Measurements from ENCODE around the gene GREB1L.
"Not testable (repeated sequence)": the region's sequence is repeated elsewhere in the genome, so short reads cannot be mapped to it uniquely, and the experiment has no call there.

Gene GREB1L

DNA sequence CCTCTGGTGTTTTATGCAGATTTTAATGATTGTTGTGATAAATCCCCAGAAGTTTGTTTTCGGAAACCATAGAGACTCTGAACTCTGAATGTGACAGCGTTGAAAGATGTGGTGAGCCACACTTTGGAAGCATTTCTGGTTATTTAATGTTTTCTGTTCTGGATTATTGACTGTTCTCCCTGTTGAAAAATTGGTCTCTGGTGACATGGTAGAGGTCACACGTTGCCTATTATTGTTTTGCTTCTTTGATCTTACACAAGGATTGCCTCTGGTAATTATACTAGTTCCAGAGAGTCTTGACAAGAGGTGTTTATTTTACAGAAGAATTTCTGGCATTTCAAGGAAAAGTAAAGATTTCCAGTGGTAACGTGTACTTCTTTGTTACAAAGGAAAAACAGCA lies 127.1 kb downstream of the GREB1L start:
- DNase-seq (ENCODE audit: low spot score) = no peak

DNA sequence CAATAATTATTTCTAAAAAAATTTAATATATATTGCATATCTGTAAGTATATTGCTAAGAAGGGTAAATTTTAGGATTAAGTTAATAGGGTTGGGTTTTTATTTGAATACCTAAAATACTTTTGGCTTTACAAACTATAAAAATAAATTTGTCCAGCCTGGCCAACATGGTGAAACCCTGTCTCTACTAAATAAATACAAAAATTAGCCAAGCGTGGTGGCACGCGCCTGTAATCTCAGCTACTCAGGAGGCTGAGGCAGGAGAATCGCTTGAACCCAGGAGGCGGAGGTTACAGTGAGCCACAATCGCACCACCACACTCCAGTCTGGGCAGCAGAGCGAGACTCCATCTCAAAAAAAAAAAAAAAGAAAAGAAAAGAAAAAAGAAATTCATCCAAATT lies 127.6 kb downstream of the GREB1L start:
- not testable (repeated sequence) for DNase-seq (ENCODE audit: low spot score)

DNA sequence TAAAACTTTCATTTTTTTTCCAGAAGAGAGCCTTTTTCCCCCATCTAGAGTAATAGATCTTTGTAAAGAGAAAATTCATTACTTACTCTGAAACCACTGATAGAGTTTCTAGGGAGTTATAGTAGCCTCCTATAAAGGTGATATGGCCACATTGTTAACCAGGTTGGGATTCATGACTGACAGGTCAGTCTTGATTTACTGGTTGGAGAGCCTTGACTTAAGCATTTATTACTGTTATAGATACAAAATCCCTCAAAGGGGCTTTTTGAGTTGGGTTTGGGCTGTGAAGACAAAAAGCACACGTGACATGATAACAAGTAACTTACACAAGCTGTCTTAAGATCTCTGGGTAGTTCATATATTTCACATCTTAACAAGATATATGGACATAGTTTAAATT lies 141.0 kb downstream of the GREB1L start:
- DNase-seq (ENCODE audit: low spot score) = no peak

DNA sequence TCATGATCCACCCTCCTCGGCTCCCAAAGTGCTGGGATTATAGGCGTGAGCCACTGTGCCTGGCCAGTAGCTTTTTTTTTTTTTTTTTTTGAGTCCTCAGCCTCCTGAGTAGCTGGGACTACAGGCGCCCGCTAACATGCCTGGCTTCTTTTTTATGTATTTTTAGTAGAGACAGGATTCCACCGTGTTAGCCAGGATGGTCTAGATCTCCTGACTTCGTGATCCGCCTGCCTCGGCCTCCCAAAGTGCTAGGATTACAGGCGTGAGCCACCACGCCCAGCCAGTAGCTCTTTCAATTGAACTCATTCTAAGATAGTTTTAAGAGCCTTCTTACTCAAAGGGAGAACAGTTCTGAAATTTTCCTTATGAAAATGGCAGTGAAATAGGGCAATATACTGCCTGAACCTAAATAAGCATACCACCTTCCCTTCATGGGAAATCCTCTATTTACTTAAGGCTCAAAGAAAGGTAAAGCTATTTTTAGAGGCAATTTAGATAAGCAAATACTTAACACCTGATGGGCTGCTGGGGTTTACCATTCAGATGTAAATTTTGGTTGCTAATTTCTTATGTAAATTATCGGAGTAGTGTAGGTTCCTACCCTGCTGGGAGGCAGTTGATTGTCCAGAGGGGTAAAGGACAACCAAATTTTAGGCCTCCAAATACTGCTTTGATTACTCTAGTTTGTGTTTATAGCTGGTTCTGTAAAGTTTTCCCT lies 144.7 kb downstream of the GREB1L start:
- DNase-seq (ENCODE audit: low spot score) = peak; percentile 49

DNA sequence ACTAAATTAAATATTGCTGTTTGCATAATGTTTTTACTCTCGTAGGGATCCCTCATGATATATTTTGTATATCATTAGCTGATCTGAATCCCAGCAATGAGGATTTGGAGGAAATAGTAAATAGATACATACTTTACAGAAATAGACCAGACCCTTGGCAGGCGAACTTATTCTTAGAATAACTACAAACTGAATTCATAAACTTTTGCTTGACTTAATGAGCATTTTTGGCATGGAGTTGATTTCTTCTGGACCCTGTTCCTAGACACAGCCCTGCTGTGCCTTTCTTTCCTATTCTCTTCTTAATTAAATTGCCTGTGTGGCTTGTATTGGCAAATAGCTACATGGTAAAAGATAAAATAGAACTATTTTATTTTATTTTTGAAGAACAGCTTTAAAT lies 145.9 kb downstream of the GREB1L start:
- no peak for DNase-seq (ENCODE audit: low spot score)

DNA sequence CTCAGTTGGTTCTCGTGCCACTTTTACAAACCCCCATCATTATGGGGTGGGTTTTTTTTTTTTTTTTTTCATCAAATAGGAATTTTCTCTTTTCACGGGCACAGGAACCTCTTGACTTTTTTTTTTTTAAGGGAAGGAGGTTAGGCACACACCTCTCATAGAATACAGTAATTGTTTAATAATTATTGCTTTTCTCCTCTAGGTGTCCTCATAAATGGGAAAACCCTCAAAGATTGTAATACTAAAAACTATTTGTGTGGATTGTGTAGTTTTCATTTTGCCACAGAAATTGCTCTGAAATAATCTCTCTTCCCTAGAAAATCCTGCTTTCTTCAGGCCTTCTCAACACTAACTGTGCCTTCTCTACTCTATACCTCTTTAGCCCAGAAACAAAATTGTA lies 147.3 kb downstream of the GREB1L start:
- DNase-seq (ENCODE audit: low spot score) = no peak

DNA sequence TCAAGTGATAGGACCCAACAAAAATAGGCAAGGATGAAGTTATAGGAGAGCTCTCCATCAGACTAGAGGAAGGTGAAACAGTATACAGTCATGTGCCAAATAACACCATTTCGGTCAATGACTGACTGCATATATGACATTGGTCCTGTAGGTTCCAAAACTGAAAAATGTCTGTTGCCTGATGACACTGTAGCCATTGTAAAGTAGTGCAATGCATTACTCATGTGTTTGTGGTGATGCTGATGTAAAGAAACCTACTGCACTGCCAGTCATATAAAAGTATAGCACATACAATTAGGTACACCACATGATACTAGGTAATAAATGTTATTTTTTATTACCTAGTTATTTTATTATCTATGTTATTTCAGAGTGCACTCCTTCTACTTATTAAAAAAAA lies 147.9 kb downstream of the GREB1L start:
- no peak for DNase-seq (ENCODE audit: low spot score)

DNA sequence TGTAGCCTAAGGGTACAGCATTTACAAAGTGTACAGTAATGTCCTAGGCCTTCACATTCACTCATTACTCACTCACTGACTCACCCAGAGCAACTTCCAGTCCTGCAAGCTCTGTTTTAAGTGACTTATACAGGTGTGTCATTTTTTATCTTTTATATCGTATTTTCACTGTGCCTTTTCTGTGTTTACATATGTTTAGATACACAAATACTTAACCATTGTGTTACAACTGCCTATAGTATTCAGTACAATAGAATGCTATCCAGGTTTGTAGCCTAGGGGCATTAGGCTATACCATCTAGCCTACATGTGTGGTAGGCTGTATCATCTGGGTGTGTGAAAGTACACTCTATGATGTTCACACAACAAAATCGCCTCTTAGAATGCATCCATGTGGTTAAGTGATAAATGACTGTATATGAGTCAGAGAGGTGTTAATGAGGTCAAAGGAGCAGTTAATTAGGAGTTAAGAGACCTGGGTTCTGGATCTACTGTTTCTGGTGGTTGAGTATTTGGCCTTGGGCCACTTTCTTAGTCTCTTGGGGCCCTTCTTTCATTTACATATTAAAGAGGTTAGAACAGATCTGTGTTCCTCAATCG lies 149.1 kb downstream of the GREB1L start:
- DNase-seq (ENCODE audit: low spot score) = no peak

DNA sequence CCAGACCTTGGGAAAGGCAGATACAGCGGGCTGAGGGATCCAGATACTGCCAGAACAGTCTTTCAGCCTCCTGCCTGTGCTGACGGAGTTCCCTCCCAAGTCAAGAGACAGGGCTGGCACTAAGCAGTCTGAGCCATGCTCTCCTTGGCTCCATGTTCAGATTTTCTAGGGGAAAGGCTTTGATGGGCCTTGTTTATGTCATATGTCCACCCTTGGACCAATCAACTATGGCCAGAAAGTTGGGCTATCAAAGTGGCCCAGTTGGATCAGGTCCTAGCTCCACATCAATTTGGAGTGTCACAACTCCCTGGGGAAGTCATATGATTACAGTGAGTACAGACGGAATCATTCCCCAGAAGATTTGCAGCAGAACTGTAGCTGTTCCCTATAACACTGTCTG lies 152.0 kb downstream of the GREB1L start:
- DNase-seq (ENCODE audit: low spot score) = no peak

DNA sequence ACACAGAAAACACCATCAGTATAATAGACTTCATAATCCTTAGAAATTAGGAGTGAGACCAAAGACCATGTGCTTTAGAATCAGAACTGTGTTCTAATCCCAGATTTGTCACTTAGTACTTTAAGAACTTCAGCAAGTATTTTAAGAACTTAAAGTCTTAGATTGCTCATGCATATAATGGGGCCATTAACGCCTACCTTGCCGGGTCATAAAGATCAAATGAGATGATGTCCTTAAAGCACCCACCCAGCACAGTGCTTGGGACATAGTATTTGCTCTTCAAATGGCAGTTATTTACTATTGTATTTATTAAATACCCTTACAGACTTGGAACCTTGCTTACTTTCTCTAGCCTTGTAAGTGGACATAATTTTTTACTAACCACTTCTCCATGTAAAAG lies 156.1 kb downstream of the GREB1L start:
- DNase-seq (ENCODE audit: low spot score) = no peak

DNA sequence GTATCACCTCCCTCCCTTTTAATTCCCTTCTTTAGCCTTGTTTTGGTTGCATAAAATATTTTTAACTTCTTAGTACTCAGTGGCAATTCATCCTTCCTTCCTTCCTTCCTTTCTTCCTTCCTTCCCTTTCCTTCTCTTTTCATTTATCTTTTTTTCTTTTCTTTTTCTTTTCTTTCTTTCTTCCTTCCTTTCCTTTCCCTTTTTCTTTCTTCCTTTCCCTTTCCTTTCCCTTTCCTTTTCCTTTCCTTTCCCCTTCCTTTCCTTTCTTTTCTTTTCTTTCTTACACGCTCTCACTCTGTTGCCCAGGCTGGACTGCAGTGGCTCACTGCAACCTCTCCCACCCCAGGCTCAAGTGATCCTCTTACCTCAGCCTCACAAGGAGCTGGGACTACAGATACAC lies 160.2 kb downstream of the GREB1L start:
- DNase-seq (ENCODE audit: low spot score) = no peak

DNA sequence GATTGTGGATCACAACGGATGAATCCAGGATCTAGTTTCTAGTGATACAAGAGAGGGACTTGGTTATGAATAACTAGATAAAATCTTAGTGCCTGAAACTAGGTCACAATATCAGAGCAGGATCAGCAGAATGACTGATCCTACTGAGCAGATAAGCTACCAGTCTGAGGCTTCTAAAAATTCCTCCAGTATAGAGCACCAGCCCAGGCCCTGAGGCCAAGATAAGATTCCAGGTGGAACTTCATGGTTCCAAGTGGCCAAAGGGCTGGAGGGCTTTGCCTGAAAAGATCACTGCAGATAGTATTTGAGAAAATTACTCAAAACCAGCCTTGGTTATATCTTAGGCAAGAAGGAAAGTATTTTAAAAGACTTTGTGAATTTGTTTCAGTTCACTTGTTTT lies 162.4 kb downstream of the GREB1L start:
- DNase-seq (ENCODE audit: low spot score) = no peak

DNA sequence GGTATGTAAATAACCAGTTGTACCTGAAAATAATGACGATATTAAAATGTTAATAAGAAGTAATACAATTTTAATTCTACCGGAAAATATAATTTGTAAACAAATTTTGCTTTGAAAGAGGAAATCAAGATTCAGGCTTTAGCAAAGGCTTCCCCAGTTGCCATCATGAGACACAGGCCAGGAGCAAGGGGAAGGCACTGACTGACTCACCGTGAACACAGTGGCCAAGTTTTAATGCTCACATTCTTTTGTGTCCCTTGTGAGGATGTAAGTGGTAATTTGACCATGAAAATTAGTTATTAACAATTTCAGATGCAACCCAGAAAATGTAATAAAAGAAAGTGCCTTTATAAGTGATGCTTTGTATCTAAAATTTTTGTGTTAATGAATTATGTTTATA lies 164.1 kb downstream of the GREB1L start:
- no peak for DNase-seq (ENCODE audit: low spot score)

DNA sequence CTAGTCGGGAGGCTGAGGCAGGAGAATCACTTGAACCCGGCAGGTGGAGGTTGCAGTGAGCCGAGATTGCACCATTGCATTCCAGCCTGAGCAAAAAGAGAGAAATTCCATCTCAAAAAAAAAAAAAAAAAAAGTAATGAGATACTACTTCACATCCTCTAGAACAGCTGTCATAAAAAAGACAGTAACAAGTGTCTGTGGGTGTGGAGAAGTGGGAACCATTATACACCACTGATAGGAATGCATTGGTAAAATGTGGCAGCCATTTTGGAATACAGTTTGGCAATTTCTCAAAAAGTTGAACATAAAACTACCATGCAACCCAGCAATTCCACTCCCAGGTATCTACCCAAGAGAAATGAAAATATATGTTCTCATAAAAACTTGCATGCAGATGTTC lies 166.6 kb downstream of the GREB1L start:
- no peak for DNase-seq (ENCODE audit: low spot score)

DNA sequence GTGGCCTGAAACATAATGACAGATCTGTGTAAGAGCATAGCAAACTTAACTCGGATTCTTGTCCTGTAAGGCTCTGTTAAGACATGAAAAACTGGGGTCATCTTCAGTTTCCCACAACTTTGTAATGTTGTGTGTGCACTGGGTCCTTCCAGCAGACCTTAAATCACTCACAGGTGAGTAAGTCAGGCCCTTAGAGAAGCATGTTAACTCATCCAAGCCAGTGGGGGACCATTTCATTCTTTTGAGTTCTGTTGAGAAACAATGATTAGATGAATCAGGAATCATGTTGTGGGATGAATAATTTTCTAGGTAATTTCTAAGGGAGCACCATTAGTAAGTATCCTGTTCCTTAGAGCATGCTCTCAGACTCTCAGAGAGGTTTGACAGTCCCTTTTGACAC lies 191.4 kb downstream of the GREB1L start:
- DNase-seq (ENCODE audit: low spot score) = no peak

DNA sequence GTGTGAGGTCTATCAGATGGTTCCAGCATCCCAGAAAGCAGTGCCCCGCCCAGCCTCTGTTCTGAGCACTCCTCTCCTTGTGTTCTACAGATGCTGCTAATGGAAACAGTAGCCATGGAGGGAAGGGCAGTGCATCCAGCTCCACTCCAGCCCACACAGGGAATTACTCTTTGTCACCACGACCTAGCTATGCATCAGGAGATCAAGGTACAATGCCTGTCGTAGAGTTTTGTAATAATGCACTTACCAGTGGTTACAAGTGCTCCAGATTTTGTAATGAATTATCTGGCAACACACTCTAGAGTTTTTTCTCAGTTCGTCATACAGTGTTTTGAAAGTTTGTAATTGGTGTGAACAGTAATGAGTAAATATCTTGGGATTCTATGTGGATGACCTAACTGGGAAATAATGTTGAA lies 197.4 kb downstream of the GREB1L start:
- DNase-seq (ENCODE audit: low spot score) = peak; percentile 60

DNA sequence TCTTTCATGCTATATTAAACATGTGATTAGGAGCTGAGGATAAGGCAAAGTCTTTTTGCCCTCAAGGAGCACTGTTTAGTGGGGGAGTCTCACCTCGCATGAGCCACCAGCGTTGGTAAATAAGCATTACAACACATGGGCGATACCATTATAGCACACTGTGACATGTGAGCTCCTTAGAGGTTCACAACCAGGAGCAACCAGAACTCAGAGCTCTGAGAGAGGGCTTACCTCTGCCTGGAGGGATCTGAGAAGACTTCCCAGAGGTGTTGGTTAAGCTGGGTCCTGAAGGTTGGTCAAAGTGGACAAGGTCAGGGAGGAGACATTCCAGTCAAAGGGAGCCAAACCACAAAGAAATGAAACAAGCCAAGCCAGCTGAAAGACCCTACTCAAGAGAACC lies 199.6 kb downstream of the GREB1L start:
- DNase-seq (ENCODE audit: low spot score) = no peak

DNA sequence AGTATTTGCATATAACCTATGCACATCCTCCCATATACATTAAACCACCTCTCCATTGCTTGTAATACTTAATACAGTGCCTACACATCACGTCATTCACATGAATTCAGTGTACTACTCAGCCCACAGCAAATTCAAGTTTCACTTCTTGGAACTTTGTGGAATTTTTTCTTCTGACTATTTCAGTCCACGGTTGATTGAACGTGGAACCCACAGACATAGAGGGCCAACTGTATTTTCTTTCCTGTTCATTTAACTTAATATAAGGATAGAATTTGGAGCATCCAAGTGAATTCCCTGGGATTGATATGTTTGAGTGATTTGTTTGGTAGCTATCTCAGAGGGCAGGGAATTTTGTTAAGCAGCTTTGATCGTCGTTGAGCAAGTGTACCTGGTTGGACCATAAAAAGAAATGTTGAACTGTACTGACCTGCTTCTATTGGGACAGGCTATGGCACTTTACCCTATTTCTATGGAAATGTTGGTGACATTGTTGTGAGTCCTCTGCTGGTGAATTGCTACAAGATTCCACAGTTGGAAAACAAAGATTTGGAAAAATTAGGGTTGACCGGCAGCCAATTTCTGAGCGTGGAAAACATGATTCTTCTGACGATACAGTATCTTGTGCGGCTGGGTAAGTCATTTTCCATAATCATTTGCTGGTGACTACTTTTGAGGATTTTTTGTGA lies 201.9 kb downstream of the GREB1L start:
- DNase-seq (ENCODE audit: low spot score) = no peak

DNA sequence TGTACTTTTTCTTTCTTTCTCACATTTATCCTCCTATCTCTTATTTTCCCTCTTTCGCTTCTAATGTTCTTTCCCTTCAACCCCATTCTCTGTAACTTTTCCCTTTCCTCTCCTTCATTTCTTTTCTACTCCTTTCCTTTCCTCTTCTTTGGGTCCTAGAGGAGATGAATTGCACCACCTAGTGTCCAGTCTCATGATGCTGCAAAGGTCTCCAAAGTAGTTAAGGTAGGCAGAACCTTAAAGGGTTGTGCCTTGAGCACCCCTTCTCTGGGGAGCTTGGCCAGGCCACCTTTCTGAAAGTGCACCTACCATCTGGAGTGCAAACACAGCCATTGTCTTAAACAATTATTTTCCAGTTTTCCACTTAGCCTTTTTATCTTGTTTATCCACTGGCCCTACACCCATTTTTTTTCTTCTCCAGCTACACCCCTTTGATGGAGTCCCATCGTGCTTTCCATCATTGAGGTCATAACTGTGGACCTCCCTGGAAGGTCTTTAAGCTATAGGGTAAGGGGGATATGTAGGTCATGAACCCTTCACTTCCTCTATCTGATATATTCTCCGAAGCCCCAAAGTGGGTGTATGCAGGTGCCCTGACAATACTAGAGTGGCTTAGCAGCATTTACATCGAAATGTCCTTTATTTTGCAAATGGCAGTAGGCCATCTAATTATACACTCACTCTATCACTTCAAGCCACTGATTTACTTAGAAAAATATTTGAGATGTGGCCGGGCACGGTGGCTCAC lies 202.6 kb downstream of the GREB1L start:
- peak; percentile 60 for DNase-seq (ENCODE audit: low spot score)

DNA sequence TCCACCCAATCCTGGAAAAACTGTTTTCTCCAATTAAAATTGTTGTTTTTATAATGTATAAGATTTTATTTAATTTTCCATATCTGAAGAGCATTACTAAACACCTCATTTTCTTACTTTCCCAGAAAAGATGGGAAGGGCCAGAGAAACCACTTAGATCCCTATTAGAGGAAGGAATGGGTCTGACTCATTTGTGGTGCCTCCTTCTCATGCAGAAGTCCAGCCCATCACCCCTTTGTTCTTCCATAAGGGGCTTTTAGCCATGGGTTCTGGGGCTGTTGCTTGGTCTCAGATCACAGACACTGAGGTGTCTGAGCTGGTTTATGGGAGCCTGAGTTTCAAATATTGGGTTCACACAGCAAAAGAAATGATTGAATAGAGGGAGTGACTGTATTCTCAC lies 206.3 kb downstream of the GREB1L start:
- DNase-seq (ENCODE audit: low spot score) = no peak

DNA sequence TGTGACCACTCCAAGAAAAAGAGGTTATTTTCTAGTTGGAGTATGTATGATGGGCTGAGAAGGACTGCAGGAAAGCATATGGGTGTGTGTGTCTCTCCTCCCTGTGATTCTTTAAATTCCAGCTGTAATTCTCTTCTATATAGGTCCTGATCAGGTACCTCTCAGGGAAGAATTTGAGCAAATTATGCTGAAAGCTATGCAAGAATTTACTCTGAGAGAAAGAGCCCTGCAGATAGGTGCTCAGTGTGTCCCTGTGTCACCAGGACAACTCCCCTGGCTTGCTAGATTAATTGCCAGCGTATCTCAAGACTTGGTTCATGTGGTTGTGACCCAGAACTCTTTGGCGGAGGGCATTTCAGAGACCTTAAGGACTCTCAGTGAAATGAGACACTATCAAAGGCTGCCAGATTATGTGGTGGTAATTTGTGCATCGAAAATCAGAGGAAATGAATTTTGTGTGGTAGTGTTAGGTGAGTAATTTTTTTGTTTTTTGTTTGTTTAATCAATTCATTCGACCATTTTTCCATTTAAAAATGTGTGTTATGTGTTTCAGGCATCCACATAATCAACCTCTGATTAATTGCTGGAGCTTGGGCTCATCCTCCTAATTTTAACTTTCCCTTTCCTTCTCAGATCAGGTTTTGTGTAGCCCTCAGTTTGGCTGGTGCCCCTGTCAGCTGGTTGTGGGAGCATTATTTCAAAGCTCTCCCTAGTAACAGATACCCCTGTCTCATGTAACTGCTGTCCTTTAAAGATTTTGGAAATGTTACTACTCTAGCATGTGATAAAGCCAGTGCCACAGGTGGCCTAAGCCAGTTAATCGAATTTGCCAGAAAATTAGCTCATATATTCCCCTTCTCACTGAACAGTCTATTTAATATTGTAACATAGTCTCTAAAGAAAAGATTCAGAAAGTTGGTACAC lies 207.6 kb downstream of the GREB1L start:
- DNase-seq (ENCODE audit: low spot score) = no peak

DNA sequence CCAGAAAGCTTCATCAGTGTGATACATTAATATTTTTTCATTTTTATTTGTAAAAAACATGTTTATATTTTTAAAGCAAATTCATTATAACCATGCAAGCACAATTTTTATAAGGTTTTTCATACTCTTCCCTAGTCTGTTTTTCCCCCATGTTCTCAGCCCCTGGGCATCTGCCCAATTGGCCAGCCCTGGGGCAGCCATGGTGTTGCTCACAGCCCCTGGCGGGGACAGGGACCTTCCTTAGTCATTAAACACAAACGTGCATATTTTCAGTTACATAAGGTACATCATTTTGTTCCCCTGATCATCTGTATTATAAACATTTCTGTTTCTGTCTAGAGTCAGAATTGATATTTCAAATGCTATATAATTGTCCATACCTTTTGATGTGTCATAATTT lies 208.5 kb downstream of the GREB1L start:
- no peak for DNase-seq (ENCODE audit: low spot score)
